Gastroesophageal sphincter (tissue), 3 donors: ENCODE results near the gene MED12.

Experiments
- EP300 ChIP-seq: sonication (generic); formaldehyde crosslinking; IDR thresholded peaks from one replicate; pipeline ENCODE4 v1.6.1; 2017; ENCODE audit warnings: antibody characterized with exemption, mild to moderate bottlenecking
- POLR2A ChIP-seq, 2 donors: fragments of 450-650 bp; IDR thresholded peaks; one replicate each; pipeline ENCODE4 v1.6.1; 2017; ENCODE audit warnings: antibody characterized with exemption in 2 of 2, mild to moderate bottlenecking in 2 of 2, moderate library complexity in 1 of 2
- POLR2AphosphoS5 ChIP-seq: sonication (generic); formaldehyde crosslinking; IDR thresholded peaks from one replicate; pipeline ENCODE4 v1.6.1; 2017; ENCODE audit warnings: antibody characterized with exemption
- TF ChIP-seq, protein P1 (sequence below), 4 experiments: fragments of 200-600 bp in 2 of 4; fragments of 450-650 bp in 2 of 4; sonication (generic) in 1 of 4; IDR thresholded peaks; one replicate each; pipeline ENCODE4 v1.5.1; 2017 to 2019; ENCODE audit warnings: antibody characterized with exemption in 4 of 4, mild to moderate bottlenecking in 2 of 4, moderate library complexity in 2 of 4

DNA sequence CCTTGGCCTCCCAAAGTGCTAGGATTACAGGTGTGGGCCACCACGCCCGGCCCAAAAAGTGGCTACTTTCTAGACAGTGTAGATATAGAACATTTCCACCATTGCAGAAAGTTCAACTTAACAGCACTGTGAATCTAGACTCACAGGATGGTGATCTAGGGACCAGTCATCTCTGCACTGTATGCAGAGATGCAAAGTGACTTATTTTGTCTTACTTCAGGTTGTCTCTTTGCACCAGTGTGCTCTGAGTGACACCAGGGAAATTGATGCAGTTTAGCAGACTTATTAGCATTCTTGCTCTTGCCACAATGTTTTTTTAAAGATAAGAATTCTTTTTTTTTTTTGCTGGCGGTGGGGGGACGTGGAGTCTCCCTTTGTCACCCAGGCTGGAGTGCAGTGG lies 35.6 kb upstream of the MED12 start:
- no peak for TF ChIP-seq EP300
- TF ChIP-seq, protein P1, sequence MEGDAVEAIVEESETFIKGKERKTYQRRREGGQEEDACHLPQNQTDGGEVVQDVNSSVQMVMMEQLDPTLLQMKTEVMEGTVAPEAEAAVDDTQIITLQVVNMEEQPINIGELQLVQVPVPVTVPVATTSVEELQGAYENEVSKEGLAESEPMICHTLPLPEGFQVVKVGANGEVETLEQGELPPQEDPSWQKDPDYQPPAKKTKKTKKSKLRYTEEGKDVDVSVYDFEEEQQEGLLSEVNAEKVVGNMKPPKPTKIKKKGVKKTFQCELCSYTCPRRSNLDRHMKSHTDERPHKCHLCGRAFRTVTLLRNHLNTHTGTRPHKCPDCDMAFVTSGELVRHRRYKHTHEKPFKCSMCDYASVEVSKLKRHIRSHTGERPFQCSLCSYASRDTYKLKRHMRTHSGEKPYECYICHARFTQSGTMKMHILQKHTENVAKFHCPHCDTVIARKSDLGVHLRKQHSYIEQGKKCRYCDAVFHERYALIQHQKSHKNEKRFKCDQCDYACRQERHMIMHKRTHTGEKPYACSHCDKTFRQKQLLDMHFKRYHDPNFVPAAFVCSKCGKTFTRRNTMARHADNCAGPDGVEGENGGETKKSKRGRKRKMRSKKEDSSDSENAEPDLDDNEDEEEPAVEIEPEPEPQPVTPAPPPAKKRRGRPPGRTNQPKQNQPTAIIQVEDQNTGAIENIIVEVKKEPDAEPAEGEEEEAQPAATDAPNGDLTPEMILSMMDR (IDR thresholded peaks at IDR 0.05) = no peak
- no peak for TF ChIP-seq POLR2A (IDR thresholded peaks at IDR 0.05)
- no peak for TF ChIP-seq POLR2AphosphoS5
